Transverse colon (tissue), 4 donors: Measurements from ENCODE around the gene SIPA1L3. TPM values are rescaled to one million over a fixed set of nuclear protein-coding genes. Genes with fewer than 3 reads are reported as not detected.

Experiments used
- DNase-seq: peaks from one replicate; pipeline ENCODE4 v3.0.0-alpha.2; 2019
- H3K27ac ChIP-seq, 4 donors: fragments of 200-600 bp; sonication (generic); 2 replicates each; pipeline ENCODE4 v1.5.1; 2016 to 2018; ENCODE audit warnings: inconsistent platforms in 4 of 4
- H3K27me3 ChIP-seq: fragments of 200-600 bp; sonication (generic); 2 replicates; pipeline ENCODE4 v1.5.1; 2017; ENCODE audit warnings: inconsistent platforms
- H3K36me3 ChIP-seq, 4 donors: fragments of 200-600 bp; sonication (generic); 2 replicates each; pipeline ENCODE4 v1.5.1; 2017 to 2019; ENCODE audit warnings: inconsistent platforms in 4 of 4
- H3K4me1 ChIP-seq, 4 donors: fragments of 200-600 bp; sonication (generic); 2 replicates each; pipeline ENCODE4 v1.5.1; 2017 to 2020; ENCODE audit warnings: inconsistent platforms in 4 of 4
- H3K4me3 ChIP-seq, 4 donors: fragments of 200-600 bp; sonication (generic); 1 replicate in 1 of 4; 2 replicates in 3 of 4; pipeline versions ENCODE4 v1.5.1 to v1.6.1; 2017 to 2019; ENCODE audit warnings: inconsistent platforms in 4 of 4
- H3K9me3 ChIP-seq, 2 donors: fragments of 200-600 bp; sonication (generic); 2 replicates each; pipeline ENCODE4 v1.5.1; 2017 to 2019; ENCODE audit warnings: inconsistent platforms in 2 of 2
- CTCF ChIP-seq, 5 experiments: fragments of 200-600 bp in 3 of 5; fragments of 450-650 bp in 2 of 5; sonication (generic) in 3 of 5; IDR thresholded peaks; 1 replicate in 2 of 5; 2 replicates in 3 of 5; pipeline ENCODE4 v1.5.1; 2016 to 2017; ENCODE audit warnings: antibody characterized with exemption in 5 of 5, inconsistent platforms in 3 of 5, mild to moderate bottlenecking in 2 of 5, moderate library complexity in 1 of 5
- EP300 ChIP-seq: sonication (generic); formaldehyde crosslinking; IDR thresholded peaks from one replicate; pipeline ENCODE4 v1.6.1; 2017; ENCODE audit warnings: antibody characterized with exemption, low read depth
- POLR2A ChIP-seq: fragments of 450-650 bp; IDR thresholded peaks from one replicate; pipeline ENCODE4 v1.6.1; 2016; ENCODE audit warnings: antibody characterized with exemption, mild to moderate bottlenecking, moderate library complexity
- POLR2AphosphoS5 ChIP-seq, 3 donors: sonication (generic); formaldehyde crosslinking; IDR thresholded peaks; one replicate each; pipeline ENCODE4 v1.6.1; 2016; ENCODE audit warnings: antibody characterized with exemption in 3 of 3
- WGBS, 2 donors: methylation state at CpG; one replicate each; pipeline ENCODE4 v1.1.5; 2018; ENCODE audit warnings: low coverage in 1 of 2; 5-methylcytosine and 5-hydroxymethylcytosine counted together
- in situ Hi-C, 4 donors: fragments of 200-750 bp; cut with MboI; loops; one replicate each; pipeline versions ENCODE4 v1.15.0 to v1.15.1; 2017; ENCODE audit warnings: low sequenced_read_pairs in 3 of 4, low pct_ligation_motif_present in 1 of 4, low pct_unique_long_range_greater_than_20kb in 1 of 4
- intact Hi-C: fragments of 100-400 bp; cut with DNase I; formaldehyde crosslinking; loops from one replicate; pipeline ENCODE4 v1.15.1; 2023; ENCODE audit warnings: low total_unique reads
- total RNA-seq, 4 donors: library from RNA; depleted of rRNA; stranded (reverse); fragments of >200 nt; gene quantifications; one replicate each; pipeline ENCODE4 v1.1.0, GENCODE V29; 2016

The SIPA1L3 gene
- total RNA-seq, 4 donors from 2014 or later = 191 to 284 (median 231) TPM

DNA sequence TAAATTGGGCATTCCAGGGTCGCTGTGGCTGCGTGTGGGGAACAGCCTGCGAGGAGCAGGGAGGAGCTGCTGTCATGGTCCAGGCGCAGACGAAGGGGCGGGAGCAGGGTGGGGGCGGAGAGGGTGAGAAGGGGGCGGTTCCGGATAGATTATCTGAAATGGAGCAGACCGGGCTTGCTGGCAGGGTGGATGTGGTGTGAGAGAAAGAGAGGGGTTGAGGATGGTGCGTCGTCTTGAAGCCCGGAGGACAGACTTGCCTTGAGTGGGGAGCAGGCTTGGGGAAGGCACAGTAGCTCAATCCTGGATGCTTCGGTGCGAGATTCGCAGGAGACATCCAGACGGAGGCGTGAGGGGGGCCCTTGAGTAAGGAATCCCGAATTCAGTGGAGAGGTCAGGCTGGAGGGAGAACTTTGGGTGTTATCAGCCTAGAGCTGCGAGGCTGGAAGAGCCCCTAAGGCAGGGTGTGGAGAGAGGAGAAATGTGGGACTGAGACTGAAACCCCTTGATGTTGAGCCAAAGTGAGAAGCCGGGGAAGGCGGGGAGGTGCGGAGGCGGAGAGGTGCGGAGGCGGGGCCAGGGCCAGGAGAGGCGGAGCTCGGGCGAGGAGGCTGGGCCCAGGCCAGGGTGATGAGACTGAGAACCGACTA is 276.4 kb downstream of the SIPA1L3 start:
- peak overlapping the region in 2 of 4 donors; percentile 1 to 22 for H3K4me3 ChIP-seq
- TF ChIP-seq POLR2A (no peak), EP300 (no peak), POLR2AphosphoS5 (IDR thresholded peaks at IDR 0.05) (no peak), CTCF (IDR thresholded peaks at IDR 0.05) (no peak)
- in situ Hi-C loops (no loop called here), intact Hi-C loops (no loop called here)
- no peak for DNase-seq
- no peaks in the 10 kb centered on the region for H3K4me1 ChIP-seq
- peaks cover 0 to 16% (median 10%) of the 10 kb centered on the region in 4 donors for H3K36me3 ChIP-seq
- H3K27me3 ChIP-seq = no peaks in the 10 kb centered on the region
- H3K9me3 ChIP-seq = peaks cover 11 to 15% of the 10 kb centered on the region in 2 donors
- 81% methylated on average over 30 of the region's 30 CpGs; no CpG with 5 or more reads in 1 of the 2 donors for WGBS, 2 donors
- H3K27ac ChIP-seq = peak overlapping the region in 1 of 4 donors; percentile 13

DNA sequence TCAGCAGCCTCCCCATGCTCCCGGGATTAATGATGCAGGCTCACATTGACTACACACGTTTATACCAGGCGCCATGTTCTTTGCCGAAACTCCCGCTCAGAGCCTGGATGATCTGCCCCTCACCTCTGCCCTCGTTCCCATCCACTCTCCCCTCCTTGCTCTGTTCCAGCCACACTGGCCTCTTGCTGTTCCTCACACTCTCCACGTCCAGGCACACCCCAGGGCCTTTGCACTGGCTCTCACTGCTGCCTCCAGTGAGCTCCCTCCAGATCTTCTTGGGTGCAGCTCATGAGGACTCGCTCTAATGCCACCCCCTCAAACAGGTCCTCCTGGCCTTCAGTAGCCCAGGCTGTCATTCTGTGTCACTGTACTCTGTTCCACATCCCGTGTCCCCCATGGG is 277.8 kb downstream of the SIPA1L3 start:
- peaks cover 0 to 13% (median 8%) of the 10 kb centered on the region in 4 donors for H3K36me3 ChIP-seq
- peaks cover 6 to 10% of the 10 kb centered on the region in 2 donors for H3K9me3 ChIP-seq
- H3K4me1 ChIP-seq = no peaks in the 10 kb centered on the region
- no peak for DNase-seq
- TF ChIP-seq EP300 (no peak), POLR2A (no peak), POLR2AphosphoS5 (IDR thresholded peaks at IDR 0.05) (no peak), CTCF (IDR thresholded peaks at IDR 0.05) (no peak)
- in situ Hi-C loops (no loop called here), intact Hi-C loops (no loop called here)
- H3K27me3 ChIP-seq = no peaks in the 10 kb centered on the region
- H3K4me3 ChIP-seq = no peak overlapping the region
- no peak overlapping the region for H3K27ac ChIP-seq
- WGBS, 2 donors = 94 to 97% methylated on average over 6 to 9 of the region's 9 CpGs

GRCh38 chr19:38185562-38185961 is 278.6 kb downstream of the SIPA1L3 start:
- peaks cover 0 to 5% (median 4%) of the 10 kb centered on the region in 4 donors for H3K36me3 ChIP-seq

DNA sequence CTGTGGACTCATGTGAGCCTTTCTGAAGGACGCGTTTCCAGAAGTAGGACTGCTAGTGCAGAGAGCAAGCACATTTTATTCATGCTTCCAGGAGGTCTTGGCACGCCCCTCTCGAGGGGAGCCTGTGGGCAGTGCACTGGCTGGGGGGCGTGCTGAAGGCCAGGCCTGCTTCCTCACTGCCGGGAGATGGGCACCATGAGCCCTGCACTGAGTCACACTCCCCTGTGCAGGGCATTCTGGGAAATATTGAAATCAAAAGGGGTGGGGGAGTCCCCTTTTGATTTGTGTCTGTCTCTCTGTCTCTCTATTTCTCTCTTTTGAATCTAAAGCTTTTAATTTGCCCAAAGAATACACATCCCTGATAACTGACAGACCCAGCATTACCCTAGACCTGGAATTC is 283.1 kb downstream of the SIPA1L3 start:
- Histone ChIP-seq H3K27me3 (no peaks in the 10 kb centered on the region), H3K27ac (no peak overlapping the region), H3K36me3 (peaks cover 0 to 2% (median 0%) of the 10 kb centered on the region in 4 donors), H3K4me1 (no peaks in the 10 kb centered on the region), H3K4me3 (no peak overlapping the region), H3K9me3 (no peaks in the 10 kb centered on the region)
- TF ChIP-seq CTCF (IDR thresholded peaks at IDR 0.05) (no peak), EP300 (no peak), POLR2AphosphoS5 (IDR thresholded peaks at IDR 0.05) (no peak), POLR2A (no peak)
- 74% methylated on average over 6 of the region's 6 CpGs; no CpG with 5 or more reads in 1 of the 2 donors for WGBS, 2 donors
- intact Hi-C loops (no loop called here), in situ Hi-C loops (no loop called here)
- no peak for DNase-seq

More at GRCh38 chr19:38185562-38185961, 278.6 kb downstream of the SIPA1L3 start:
- Histone ChIP-seq H3K9me3 (peaks cover 0 to 3% of the 10 kb centered on the region in 2 donors), H3K4me1 (no peaks in the 10 kb centered on the region), H3K4me3 (no peak overlapping the region), H3K27me3 (no peaks in the 10 kb centered on the region), H3K27ac (no peak overlapping the region)
- no peak for DNase-seq
- in situ Hi-C loops (no loop called here), intact Hi-C loops (no loop called here)
- 92% methylated on average over 10 of the region's 10 CpGs; no CpG with 5 or more reads in 1 of the 2 donors for whole genome bisulfite sequencing, 2 donors
- TF ChIP-seq EP300 (no peak), POLR2AphosphoS5 (IDR thresholded peaks at IDR 0.05) (no peak), CTCF (IDR thresholded peaks at IDR 0.05) (no peak), POLR2A (no peak)
